ENCODE measurements around the gene KCNH4. TPM values are rescaled to one million over a fixed set of nuclear protein-coding genes. Genes with fewer than 3 reads are reported as not detected.

Gene KCNH4
- total and polyA plus RNA-seq, 9 of the 15 experiments (the other 6 are each of a cell fraction or from before 2014, with no cell fraction given), result 0.10 to 1.8 (median 0.50) TPM

- TF ChIP-seq, protein P1, sequence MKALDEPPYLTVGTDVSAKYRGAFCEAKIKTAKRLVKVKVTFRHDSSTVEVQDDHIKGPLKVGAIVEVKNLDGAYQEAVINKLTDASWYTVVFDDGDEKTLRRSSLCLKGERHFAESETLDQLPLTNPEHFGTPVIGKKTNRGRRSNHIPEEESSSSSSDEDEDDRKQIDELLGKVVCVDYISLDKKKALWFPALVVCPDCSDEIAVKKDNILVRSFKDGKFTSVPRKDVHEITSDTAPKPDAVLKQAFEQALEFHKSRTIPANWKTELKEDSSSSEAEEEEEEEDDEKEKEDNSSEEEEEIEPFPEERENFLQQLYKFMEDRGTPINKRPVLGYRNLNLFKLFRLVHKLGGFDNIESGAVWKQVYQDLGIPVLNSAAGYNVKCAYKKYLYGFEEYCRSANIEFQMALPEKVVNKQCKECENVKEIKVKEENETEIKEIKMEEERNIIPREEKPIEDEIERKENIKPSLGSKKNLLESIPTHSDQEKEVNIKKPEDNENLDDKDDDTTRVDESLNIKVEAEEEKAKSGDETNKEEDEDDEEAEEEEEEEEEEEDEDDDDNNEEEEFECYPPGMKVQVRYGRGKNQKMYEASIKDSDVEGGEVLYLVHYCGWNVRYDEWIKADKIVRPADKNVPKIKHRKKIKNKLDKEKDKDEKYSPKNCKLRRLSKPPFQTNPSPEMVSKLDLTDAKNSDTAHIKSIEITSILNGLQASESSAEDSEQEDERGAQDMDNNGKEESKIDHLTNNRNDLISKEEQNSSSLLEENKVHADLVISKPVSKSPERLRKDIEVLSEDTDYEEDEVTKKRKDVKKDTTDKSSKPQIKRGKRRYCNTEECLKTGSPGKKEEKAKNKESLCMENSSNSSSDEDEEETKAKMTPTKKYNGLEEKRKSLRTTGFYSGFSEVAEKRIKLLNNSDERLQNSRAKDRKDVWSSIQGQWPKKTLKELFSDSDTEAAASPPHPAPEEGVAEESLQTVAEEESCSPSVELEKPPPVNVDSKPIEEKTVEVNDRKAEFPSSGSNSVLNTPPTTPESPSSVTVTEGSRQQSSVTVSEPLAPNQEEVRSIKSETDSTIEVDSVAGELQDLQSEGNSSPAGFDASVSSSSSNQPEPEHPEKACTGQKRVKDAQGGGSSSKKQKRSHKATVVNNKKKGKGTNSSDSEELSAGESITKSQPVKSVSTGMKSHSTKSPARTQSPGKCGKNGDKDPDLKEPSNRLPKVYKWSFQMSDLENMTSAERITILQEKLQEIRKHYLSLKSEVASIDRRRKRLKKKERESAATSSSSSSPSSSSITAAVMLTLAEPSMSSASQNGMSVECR (CRISPR knock-in tag; IDR thresholded peaks at IDR 0.05), result no peak
- TF ChIP-seq RBM14 (IDR thresholded peaks at IDR 0.05; ENCODE audit: borderline replicate concordance, insufficient read depth, low read depth, low read length), result no peak
- TF ChIP-seq ZNF280A (IDR thresholded peaks at IDR 0.05; ENCODE audit: low read depth, partially characterized antibody), result peak; percentile 53
- 0 out of 2 replicates have a peak, but pooled peaks have one; percentile 39 for TF ChIP-seq ARID1B (IDR thresholded peaks at IDR 0.05)
- TF ChIP-seq ZBTB43 (CRISPR knock-in tag; IDR thresholded peaks at IDR 0.05), result no peak
- TF ChIP-seq FOXP1 (CRISPR knock-in tag; IDR thresholded peaks at IDR 0.05), result no peak
- TF ChIP-seq, protein P2, sequence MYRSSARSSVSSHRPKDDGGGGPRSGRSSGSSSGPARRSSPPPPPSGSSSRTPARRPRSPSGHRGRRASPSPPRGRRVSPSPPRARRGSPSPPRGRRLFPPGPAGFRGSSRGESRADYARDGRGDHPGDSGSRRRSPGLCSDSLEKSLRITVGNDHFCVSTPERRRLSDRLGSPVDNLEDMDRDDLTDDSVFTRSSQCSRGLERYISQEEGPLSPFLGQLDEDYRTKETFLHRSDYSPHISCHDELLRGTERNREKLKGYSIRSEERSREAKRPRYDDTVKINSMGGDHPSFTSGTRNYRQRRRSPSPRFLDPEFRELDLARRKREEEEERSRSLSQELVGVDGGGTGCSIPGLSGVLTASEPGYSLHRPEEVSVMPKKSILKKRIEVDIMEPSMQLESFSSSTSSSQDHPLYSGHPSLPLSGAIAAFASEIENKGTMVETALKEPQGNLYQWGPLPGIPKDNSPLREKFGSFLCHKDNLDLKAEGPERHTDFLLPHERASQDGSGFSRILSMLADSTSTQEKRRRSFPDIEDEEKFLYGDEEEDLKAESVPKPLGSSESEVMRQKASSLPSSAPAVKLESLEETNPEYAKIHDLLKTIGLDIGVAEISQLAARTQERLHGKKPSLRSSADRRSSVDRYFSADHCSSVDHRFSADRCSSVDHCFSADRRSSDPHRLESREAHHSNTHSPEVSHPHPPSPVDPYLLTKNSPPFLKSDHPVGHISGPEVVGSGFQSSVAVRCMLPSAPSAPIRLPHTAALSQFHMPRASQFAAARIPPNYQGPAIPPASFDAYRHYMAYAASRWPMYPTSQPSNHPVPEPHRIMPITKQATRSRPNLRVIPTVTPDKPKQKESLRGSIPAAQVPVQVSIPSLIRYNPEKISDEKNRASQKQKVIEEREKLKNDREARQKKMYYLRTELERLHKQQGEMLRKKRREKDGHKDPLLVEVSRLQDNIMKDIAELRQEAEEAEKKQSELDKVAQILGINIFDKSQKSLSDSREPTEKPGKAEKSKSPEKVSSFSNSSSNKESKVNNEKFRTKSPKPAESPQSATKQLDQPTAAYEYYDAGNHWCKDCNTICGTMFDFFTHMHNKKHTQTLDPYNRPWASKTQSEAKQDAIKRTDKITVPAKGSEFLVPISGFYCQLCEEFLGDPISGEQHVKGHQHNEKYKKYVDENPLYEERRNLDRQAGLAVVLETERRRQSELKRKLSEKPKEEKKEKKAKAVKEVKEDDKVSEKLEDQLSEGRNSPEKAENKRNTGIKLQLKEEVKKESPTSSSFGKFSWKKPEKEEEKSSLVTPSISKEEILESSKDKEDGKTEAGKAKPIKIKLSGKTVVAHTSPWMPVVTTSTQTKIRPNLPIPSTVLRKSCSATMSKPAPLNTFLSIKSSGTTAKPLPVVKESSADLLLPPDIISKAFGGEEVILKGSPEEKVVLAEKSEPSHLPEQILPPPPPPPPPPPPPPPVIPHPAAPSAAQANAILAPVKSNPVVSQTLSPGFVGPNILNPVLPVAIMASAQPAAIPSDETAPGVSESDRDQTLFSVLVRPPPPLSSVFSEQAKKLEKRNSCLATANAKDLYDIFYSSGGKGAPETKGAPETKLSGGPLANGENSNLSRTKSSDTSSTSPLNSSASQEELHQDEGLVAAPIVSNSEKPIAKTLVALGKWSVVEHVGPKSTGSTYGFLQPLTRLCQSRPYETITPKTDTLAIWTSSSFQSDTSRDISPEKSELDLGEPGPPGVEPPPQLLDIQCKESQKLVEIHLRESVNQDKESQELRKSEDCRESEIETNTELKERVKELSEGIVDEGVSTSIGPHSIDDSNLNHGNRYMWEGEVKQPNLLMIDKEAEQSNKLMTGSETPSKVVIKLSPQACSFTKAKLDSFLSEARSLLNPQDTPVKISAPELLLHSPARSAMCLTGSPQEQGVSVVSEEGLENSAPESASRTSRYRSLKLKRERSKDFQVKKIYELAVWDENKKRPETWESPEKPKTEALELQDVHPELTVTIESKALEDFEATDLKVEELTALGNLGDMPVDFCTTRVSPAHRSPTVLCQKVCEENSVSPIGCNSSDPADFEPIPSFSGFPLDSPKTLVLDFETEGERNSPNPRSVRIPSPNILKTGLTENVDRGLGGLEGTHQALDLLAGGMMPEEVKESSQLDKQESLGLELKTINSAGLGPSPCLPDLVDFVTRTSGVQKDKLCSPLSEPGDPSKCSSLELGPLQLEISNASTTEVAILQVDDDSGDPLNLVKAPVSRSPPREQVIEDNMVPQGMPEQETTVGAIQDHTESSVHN (IDR thresholded peaks at IDR 0.05; ENCODE audit: borderline replicate concordance in 1 of 2, low read depth in 1 of 2), result no peak
- no peak for TF ChIP-seq ZNF445 (CRISPR knock-in tag; IDR thresholded peaks at IDR 0.05; ENCODE audit: low read depth)
- TF ChIP-seq ZNF561 (CRISPR knock-in tag; conservative IDR thresholded peaks at IDR 0.05), result no peak
- no peak for TF ChIP-seq HNRNPUL1 (IDR thresholded peaks at IDR 0.05; ENCODE audit: low read length)
Measured at GRCh38 chr17:42221886-42222745, 41.2 kb upstream of the KCNH4 start (continued).

Measured in K562 (cell line).